HS-27A (cell line): ENCODE measurements around the gene KCNMA1.

Source experiments
- DNase-seq: peaks from one replicate; pipeline ENCODE4 v3.0.0-alpha.2; 2012; ENCODE audit warnings: low read depth, missing footprints

The KCNMA1 gene

DNA sequence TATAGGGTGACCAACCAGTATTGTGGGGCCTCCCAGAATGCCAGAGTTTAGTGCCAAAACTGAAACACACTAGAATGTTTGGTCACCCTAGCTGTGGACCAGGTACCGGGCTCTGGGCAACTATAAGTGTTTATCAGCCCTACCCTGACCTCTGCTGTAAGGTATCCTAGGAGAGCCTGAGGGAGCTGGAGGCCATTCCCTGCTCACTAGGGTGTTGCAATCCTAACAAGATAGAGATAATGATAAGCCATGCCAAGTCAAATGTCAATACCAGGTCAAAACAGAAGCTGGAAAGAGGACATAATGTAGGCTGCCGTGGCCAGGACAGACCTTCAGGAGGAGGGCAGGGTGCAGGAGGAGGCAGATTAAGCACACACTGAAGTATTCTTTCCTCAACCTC is 151.8 kb downstream of the KCNMA1 start:
- no peak for DNase-seq

DNA sequence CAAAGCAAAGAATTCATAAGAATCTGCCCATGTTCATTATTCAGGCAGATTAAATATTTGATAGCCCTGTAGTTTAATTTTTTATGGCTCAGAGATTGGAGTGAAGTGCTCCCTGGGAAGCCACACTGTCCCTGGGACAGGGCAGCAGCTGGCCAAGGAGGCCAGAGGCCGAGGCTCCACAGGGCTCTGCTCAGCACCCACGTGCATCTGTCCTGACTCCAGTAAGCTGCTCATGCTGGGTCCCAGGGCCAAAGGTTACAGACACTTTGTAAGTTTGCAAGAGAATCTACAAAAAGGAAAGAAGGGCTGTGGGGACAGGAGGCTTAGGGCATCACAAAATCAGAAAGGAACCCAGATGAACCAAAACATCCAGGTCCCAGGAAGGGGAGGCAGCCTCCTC is 155.5 kb downstream of the KCNMA1 start:
- no peak for DNase-seq

DNA sequence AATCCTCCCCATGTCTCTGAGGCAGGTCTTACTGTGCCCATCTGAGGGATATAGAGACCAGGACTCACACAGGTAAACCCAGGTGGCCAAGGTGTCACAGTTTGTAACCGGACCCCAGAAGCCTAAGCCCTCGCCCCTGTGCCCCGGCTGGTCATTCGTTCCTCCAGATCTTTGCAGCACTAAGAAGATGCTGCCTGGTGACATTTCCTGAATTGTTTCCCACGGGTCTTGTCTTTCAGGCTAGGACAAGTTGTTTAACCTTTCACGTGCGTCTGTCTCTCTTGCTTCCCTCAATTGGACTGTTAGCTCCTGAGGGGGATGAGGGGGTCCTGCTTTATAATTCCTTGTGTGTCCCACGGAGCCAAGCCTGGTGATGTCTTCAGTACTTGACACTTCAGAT is 158.0 kb downstream of the KCNMA1 start:
- no peak for DNase-seq

DNA sequence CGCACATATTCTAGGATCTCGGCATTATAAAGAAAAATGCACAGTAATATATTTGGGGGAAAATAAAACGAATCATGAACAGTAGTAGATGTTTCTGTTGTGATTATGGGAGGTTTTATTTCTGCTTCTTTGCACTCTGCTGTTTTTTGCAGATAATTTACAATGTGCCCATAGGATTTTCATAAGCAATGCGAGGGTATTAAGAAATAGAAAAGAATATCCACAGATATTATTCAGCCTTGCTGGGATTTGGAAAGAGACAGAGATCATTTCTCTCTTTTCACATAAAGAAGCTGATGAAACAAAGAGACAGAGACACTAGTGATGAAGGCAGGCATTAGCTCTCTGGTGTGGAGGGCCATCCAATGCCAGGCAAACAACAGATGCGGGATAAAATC is 158.6 kb downstream of the KCNMA1 start:
- no peak for DNase-seq

DNA sequence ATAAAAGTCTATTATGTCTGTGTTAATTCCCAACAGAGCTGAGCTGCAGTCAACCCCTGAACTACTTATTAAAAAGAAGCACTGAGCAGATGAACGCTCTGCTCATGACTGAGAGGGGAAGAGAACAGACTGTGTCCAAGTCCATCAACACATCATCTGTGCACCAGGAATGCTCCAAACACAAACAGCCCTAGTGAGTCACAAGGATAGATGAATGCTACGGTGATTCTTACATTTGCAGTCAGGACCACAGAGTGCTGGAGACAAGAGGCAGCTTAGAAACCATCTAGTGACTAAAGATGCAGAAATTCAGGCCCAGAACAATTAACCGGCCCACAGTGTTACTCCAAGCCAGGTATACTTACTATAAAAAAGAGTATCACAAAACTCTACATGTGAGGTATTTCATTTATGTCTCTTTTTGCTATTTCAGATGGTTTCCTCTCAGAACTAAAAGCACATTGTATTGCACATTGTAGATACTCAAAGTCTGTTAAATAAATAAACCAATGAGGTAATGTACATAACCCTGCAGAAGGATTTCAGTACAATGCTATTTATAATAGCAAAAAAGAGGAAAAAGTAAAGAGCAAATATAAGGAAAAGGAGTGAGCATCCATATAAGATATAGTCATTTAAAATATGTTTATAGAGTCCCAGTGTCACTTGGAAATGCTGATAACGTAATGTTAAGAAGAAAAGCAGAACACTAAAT is 159.2 kb downstream of the KCNMA1 start:
- DNase-seq = no peak

DNA sequence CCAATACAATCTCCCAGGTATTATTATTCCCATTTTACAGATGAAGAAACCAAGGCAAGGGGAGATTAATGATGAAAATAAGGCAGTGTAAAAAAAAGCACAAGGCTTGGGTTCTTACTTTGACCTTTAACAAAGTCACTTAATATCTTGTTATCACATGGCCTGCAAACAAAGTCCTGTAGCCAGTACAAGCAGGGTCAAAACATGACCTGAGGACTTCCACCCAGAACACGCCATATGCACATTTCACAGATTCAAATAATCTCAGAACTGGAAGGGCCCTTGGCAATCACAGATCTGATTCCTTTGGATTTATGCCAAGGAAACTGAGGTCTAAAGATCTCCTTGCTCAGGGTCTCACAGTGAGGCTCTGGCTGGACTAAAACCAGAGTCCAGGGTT is 162.1 kb downstream of the KCNMA1 start:
- DNase-seq = no peak

DNA sequence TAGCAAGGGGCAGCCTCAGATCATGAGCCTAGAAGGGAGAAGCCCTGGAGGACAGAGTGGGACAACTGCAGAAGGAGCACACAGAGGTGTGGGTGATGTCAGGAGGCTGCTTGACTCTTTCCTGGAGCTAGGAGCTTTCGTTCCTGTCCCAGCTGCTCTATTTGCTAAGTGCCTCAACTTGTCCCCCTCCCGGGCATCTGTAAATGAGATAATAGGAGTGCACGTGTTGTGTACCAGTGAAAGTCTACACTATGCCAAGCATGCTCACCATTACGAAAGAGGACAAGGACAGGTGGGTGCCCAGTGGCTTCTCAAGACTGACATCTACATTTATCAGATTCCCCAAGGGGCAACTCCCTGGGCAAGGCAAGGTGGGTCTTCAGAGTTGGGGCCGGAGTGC is 162.7 kb downstream of the KCNMA1 start:
- no peak for DNase-seq

DNA sequence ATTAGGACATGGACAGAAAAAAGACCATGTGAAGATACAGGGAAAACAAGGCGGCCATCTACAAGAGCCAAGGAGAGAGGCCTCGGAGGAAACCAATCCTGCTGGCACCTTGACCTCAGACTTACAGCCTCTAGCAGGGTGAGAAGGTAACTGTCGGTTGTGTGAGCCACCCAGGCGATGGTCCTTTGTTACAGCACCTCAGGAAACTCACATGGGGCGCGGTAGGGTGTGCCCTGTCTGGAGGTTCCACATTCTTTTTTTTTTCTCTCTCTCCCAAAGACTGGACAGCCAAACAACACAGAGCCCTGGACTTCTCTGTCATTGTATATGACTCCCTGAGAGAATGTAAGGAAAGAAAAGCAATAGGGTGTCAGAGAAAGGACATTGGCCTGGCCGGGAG is 163.2 kb downstream of the KCNMA1 start:
- DNase-seq = no peak

DNA sequence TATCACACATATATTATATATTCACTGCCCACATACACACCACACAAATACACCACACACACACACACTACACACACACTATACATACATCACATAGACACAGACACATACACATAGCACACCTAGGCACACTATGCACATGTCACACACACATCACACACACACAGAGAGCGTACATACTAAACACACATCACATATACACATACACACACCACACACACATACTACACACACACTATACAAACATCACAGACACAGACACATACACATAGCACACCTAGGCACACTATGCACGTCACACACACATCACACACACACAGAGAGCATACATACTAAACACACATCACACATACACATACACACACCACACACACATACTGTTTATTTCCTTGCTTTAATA is 165.5 kb downstream of the KCNMA1 start:
- DNase-seq = no peak

DNA sequence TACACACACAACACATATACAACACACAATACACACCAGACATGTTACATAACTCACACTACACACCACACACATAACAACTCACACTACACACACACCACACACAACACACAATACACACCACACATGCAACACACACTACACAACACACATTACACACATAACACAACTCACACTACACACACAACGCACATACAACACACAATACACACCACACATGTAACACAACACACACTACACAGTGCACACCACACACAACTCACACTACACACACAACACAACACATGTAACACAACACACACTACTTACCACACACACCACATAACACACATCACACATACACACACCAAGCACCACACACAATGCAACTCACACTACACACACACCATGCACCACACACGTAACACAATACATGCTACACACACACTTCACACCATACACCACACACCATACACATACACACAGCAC is 166.5 kb downstream of the KCNMA1 start:
- DNase-seq = no peak

DNA sequence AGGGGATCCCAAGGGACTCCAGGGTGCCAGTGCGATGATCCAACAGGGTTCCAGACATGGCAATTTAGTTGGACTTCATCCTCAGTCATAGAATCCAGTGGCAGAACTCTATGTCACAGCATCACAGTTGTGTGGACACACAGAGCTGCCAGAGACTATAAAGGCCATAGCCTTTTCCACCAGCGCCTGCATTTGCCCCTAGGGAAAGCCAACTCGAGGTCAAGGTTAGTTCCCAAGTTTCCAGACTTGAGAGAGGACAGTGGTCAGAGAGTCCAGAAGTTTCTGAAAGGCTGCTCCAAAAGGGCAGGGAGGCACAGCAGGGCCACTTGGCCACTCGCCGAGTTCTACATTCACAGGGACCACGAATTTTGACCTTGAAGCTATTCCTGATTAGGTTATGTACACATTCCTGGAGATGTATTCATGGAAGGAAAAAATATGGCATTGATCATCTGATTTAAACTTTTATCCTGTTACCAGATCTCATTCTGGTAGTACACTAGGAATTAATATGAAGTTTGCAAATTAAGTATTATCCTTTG is 170.1 kb downstream of the KCNMA1 start:
- DNase-seq = no peak

DNA sequence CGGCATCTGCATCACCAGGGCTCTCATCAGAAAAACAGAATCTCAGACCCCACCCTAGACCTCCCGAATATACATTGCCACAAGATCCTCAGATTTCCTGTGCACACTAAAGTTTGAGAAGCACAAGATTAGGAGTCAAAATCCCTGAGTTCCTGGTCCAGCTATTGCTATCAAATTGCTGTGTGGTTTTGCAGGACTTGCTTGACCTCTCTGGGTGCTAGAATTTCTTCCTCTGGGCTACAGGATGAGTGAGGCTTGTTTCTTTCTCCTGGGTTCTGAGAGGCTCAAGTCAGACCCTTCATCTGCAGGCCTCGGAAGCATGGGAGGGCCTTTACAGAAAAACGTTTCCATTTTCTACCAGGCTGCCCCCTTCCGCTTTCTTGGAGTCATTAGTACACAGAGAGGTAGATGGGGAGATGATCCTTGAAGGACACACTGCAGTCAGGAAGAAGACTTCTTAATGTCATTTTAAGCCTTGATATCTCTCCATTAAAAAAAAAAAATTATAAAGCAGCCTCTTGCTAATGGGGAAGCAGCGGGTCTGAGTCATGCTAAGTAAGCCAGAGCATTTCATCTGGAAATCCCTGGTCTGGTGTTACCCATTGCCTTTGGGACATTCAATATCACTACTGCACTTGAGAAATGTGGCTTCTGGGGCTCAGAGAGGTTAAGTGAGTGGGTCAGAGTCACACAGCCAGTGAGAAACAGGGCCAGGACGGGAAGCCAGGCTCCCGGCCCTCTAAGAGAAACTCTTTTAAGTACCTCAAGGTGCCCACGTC is 173.5 kb downstream of the KCNMA1 start:
- DNase-seq = no peak

DNA sequence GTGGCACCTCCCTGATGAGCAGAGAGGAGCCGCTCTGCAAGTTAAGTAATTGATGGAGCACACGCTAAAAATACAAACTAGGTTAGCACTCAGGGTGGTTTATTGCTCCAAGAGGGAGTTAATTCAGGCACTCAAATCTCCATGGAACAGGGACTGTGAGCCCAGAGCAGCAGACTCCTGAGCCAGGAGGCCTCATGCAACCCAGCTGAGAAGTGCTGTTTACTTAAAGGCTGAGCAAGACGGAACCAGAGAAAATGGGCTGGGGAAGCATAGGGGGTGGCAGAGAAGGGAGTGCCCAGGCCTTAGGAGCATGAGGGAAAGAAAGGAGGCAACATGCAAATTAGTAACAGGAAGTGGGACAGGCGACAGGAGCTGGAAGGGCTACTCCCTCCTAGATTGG is 174.1 kb downstream of the KCNMA1 start:
- no peak for DNase-seq

DNA sequence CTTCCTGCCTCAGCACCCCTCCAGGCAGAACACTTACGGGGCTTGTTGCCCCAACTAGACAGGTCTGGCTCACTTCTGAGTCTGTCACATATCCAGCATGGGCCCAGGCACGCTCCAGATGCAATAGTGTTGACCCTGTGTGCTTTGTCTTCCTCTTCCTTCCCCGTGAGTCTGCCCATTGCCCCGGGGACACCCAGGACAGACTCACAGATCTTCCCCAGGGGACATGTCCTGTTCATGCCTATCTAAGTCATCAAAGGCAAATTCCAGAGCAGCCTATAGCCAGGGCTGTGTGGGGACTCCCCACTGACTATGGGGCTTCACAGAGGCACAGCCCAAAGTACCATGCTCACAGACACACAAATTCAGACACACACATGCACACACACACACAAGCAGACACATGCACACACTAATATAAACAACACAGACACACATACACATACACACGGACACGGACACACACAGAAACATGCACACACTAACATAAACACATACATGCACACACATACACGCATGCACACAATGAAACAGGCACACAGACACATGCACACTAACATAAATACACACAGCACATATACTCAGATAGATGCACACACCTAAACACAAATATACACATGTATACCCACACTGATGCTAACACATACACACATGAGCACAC is 175.8 kb downstream of the KCNMA1 start:
- no peak for DNase-seq

DNA sequence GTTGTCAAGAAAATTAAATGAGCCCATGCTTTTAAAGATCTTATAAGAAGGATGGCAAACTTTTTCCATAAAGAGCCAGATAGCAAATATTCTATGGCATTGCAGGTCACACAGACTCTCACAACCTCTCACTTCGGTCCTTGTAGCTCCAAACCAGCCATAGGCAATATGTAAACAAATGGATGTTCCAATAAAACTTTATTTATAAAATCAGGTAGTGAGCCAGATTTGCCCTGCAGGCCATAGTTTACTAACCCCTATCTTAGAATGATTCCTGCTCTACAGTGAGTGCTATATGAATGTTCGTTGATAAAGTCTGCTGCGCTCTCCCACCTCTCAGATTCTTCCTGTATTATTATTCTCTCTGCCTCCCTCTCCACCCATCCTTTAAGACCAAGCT is 177.7 kb downstream of the KCNMA1 start:
- DNase-seq = no peak

DNA sequence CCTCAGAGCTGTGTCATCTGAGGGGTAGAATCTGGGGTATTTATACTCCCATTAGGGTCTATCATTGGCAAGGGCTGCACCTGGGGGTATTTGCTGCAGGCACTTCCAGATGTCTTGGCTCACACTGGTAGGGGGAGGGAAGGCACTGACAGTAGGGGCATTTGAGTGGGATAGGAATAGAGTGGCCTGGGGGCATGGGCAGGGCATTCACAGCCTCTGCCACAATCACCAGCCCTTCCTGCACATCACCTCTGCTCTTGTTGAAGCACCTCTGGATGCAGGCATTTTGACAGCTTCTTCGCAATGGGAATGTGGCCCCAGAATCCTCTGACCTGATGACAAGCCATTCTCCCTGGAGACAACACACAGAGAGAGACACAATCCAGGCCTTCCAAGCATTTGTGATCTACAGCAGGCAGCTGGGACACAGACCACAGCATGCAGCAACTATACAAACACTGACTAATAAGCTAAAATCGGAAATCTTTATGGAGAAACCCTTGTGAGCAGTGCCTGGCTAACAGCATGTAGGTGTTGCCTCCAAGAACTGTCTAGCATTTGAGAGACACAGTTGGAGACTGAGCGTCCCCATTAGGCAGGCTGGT is 178.5 kb downstream of the KCNMA1 start:
- DNase-seq = no peak

DNA sequence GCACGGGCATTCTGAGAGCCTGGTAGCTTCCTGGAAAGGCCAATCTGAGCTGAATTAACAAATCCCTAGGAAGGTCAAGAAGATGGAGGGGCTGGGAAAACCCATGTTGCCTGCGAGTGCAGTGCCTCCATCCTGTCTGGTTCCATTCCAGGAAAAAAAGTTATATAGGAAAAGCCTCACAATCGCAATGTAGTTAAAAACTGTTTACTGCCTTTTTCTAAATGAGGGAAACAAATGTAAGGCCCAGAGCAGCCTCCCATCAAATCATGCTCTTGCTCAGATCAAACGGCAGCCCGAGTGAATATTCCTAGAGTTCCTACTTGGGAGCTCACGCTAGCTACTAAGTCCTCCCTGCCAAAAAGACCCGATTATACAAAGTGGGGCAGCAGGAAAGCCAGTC is 179.9 kb downstream of the KCNMA1 start:
- DNase-seq = no peak

DNA sequence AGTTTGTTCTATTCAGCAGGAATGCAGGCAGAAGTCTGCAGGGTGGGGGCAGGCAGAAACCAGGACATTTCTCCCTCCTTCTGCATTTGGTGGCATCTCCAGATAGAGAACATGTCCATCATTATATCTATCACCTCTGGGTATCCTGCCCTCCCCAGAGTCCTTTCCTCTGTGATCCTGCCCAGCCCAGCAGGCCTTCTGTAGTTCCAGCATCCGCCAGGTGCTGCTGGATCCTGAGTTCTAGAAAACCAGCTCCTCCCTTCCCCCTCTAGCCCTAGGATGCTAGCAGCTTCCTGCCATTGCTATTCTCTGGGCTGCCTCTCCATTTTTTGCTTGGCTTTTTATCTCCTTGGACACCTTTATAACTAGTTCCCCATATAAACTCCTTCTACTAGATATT is 180.3 kb downstream of the KCNMA1 start:
- DNase-seq = no peak

DNA sequence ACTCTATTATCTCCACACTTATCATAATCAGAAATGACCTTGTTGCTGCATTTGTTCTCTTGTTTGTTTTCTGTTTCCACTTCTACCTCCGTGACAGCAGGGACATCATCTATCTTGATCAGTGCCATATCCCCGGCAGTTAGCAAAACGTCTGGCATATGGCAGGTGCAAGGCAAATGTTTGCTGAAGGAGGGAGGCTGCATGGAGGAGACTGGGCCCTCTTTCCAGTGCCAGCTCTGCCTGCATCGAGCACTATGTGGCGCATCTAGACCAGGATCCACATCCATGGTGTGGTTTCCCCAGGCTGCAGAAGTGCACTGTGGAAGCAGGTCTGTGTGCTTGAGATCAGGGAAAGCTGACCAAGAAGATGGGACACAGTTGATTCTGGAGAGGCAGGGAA is 181.2 kb downstream of the KCNMA1 start:
- no peak for DNase-seq

DNA sequence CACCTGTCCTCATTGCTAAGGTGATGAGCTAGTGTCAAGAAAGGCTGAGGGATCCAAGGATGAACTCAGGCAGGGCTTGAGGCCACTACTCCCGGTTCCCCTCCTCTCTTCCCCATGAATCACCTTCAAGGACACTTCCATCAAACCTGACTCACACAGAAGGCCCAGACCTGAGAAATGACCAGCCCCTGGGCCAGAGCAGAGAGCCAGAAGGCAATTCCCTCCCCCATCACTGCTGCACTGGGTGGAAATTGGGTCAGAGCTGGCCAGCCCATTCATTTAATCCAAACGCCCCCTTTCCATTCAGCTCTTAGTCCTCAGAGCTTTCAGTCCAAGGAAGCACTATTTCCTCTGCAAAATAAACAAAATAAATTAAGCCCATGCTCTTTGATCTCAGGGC is 182.0 kb downstream of the KCNMA1 start:
- no peak for DNase-seq

DNA sequence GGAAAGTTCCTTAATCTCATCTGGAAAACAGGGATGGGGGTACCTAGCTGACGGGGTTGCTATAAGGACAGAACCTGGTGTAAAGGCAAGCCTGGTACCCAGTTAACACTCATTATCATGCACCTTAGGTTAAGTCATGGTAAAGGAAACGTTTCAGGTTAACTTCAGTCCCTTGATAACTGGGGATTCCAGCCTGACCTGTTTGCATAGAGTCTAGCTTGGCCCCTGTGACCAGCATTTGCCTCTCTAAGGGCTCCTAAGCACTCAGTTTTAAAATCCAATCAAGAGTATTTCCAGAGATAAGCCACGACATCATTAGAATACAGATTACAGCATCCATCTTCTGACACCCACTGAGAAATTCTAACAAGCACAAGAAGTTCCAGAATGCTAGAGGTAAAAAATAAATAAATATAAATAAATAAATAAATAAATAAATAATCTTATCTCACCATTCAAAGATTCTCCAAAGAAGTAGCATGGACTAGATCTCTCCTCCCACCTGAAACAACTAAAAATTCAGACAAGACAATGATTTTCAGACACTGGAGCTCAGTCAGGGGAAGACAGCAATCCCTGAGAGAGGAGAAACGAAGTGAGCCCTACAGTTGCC is 184.6 kb downstream of the KCNMA1 start:
- DNase-seq = no peak

DNA sequence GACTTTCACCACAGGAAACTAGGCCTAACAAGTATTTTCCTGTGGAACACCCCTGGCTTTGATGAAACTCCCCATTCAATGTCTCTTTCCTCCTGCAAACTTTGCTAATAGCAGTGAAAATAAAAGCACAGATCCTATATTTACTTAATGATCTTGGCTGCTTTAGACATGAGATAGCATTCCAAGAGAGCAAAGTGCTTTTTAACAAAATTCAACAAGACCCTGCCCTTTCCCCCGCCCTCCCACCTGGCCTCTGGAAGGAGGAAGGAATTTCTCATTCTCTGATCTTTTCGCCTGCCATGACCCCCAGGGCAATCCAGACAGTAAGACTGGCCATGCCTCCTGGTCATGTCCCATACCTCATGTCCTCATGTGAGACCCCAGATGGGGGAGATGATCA is 185.7 kb downstream of the KCNMA1 start:
- no peak for DNase-seq
